Endothelial cell of umbilical vein (primary cell): ENCODE measurements around the gene SRGAP1. TPM values are rescaled to one million over a fixed set of nuclear protein-coding genes. Genes with fewer than 3 reads are reported as not detected.

ENCODE experiments used
- BruUV-seq: library from RNA; stranded (reverse); fragments of 400-500 nt; replicated peaks from 2 replicates; lab custom pipeline; 2021; lab: Mats Ljungman, UMichigan
- CTCF ChIA-PET: fragments of 300-600, 350-600 bp; sonication (Branson Sonifier 250); formaldehyde crosslinking; loops from one replicate; lab custom pipeline; 2021; ENCODE audit warnings: antibody characterized with exemption, inconsistent platforms; lab: Charles Lee
- POLR2A ChIA-PET: fragments of 300-600, 350-600 bp; sonication (Branson Sonifier 250); formaldehyde crosslinking; loops from one replicate; lab custom pipeline; 2021; ENCODE audit warnings: antibody characterized with exemption, inconsistent platforms; lab: Charles Lee
- DNase-seq: peaks from one replicate; pipeline ENCODE4 v3.0.0-alpha.2; 2011; ENCODE audit warnings: low read depth, low spot score
- FAIRE-seq: peaks from 2 replicates; lab custom pipeline; 2011; peaks lifted over from hg19 to GRCh38; lab: Jason Lieb, UNC
- H2AFZ ChIP-seq: 2 replicates; pipeline ENCODE4 v1.6.0; 2012; ENCODE audit warnings: low read depth, low read length, control low read depth, inconsistent platforms
- H3K27ac ChIP-seq: 2 replicates; pipeline ENCODE4 v1.5.1; 2011; ENCODE audit warnings: low read depth, mild to moderate bottlenecking, control low read depth, low read length, moderate library complexity; ENCODE audit not compliant: insufficient read depth
- H3K27me3 ChIP-seq, 2 experiments: 2 replicates each; pipeline versions ENCODE4 v1.6.0 to v1.6.1; 2011; ENCODE audit warnings: low read length in 2 of 2, mixed read lengths in 1 of 2; ENCODE audit not compliant: control insufficient read depth in 2 of 2, insufficient read depth in 2 of 2
- H3K36me3 ChIP-seq, 2 experiments: 2 replicates in 1 of 2; 3 replicates in 1 of 2; pipeline ENCODE4 v1.5.1; 2011; ENCODE audit warnings: low read length in 2 of 2, mild to moderate bottlenecking in 1 of 2, moderate library complexity in 1 of 2; ENCODE audit not compliant: control insufficient read depth in 2 of 2, insufficient read depth in 2 of 2; ENCODE audit errors: extremely low read depth in 1 of 2
- H3K4me1 ChIP-seq: 3 replicates; pipeline ENCODE4 v1.5.1; 2011; ENCODE audit warnings: mild to moderate bottlenecking, low read length; ENCODE audit not compliant: control insufficient read depth, insufficient read depth; ENCODE audit errors: extremely low read depth
- H3K4me2 ChIP-seq: 2 replicates; pipeline ENCODE4 v1.6.1; 2011; ENCODE audit warnings: low read length, control low read depth, mixed read lengths; ENCODE audit not compliant: insufficient read depth
- H3K4me3 ChIP-seq, 3 experiments: fragments of 200-600 bp in 1 of 3; sonication (generic), shearing (Covaris generic) in 1 of 3; replicated peaks in 1 of 3; 2 replicates each; pipeline ENCODE4 v1.5.1; 2011 to 2016; ENCODE audit warnings: control low read depth in 3 of 3, low read length in 3 of 3, mild to moderate bottlenecking in 2 of 3, inconsistent platforms in 1 of 3, low read depth in 1 of 3, moderate library complexity in 1 of 3; ENCODE audit not compliant: insufficient read depth in 1 of 3
- H3K79me2 ChIP-seq: 2 replicates; pipeline ENCODE4 v1.6.0; 2012; ENCODE audit warnings: low read length, inconsistent platforms; ENCODE audit not compliant: control insufficient read depth, insufficient read depth
- H3K9ac ChIP-seq: replicated peaks from 2 replicates; pipeline ENCODE3; 2011; ENCODE audit warnings: low read length, control low read depth; ENCODE audit not compliant: insufficient read depth; ENCODE audit errors: extremely low read depth
- H3K9me1 ChIP-seq: replicated peaks from 3 replicates; pipeline ENCODE4 v1.6.0; 2011; ENCODE audit warnings: mild to moderate bottlenecking, low read length; ENCODE audit not compliant: control insufficient read depth, insufficient read depth; ENCODE audit errors: extremely low read depth
- H3K9me3 ChIP-seq: replicated peaks from 2 replicates; pipeline ENCODE4 v1.5.1; 2012; ENCODE audit warnings: low read length, inconsistent platforms; ENCODE audit not compliant: control insufficient read depth, insufficient read depth
- H4K20me1 ChIP-seq: replicated peaks from 2 replicates; pipeline ENCODE3; 2011; ENCODE audit warnings: mild to moderate bottlenecking, low read length; ENCODE audit not compliant: control insufficient read depth, insufficient read depth; ENCODE audit errors: extremely low read depth
- EZH2 ChIP-seq: IDR thresholded peaks from 2 replicates; pipeline ENCODE4 v1.6.1; 2012; ENCODE audit warnings: borderline replicate concordance, low read depth, mild to moderate bottlenecking, moderate library complexity, low read length, inconsistent platforms; ENCODE audit not compliant: severe bottlenecking
- FOS ChIP-seq: IDR thresholded peaks from 2 replicates; pipeline ENCODE4 v1.6.1; 2011; ENCODE audit warnings: mild to moderate bottlenecking, low read length, moderate library complexity, borderline replicate concordance; ENCODE audit not compliant: insufficient read depth
- GATA2 ChIP-seq: IDR thresholded peaks from 2 replicates; pipeline ENCODE4 v1.7.0; 2011; ENCODE audit warnings: low read depth, mild to moderate bottlenecking, moderate library complexity, mixed read lengths, low read length; ENCODE audit not compliant: insufficient read length, insufficient read depth
- JUN ChIP-seq: IDR thresholded peaks from 2 replicates; pipeline ENCODE4 v1.6.1; 2011; ENCODE audit warnings: borderline replicate concordance, low read depth; ENCODE audit not compliant: insufficient read length, insufficient read depth
- MYC ChIP-seq: IDR thresholded peaks from one replicate; pipeline ENCODE4 v1.6.1; 2011; ENCODE audit warnings: mild to moderate bottlenecking, low read depth, low read length
- POLR2A ChIP-seq: IDR thresholded peaks from 2 replicates; pipeline ENCODE4 v1.6.1; 2012; ENCODE audit warnings: low read depth, mild to moderate bottlenecking, control low read depth, low read length
- POLR2AphosphoS5 ChIP-seq: IDR thresholded peaks from 2 replicates; pipeline ENCODE4 v1.6.1; 2012; ENCODE audit warnings: low read depth, mild to moderate bottlenecking, control low read depth, low read length, moderate library complexity; ENCODE audit not compliant: insufficient read depth
- dilution Hi-C: fragments of 300-500 bp; cut with MboI; formaldehyde crosslinking; loops from one replicate; pipeline ENCODE4 v1.15.0; 2019; ENCODE audit warnings: low sequenced_read_pairs; ENCODE audit not compliant: extremely low pct_ligation_motif_present
- intact Hi-C: fragments of 100-400 bp; cut with micrococcal nuclease; formaldehyde crosslinking; loops from one replicate; pipeline ENCODE4 v1.10.0; 2022
- polyA plus RNA-seq, 4 experiments: library from polyadenylated mRNA; depleted of rRNA in 3 of 4; stranded (reverse) in 3 of 4; unstranded in 1 of 4; fragments of >200 nt; gene quantifications; 2 replicates each; pipeline versions ENCODE4 v1.2.1 to v1.2.3, GENCODE V29; 2011 to 2012; ENCODE audit warnings: missing spikeins in 1 of 4
- total RNA-seq: library from RNA; stranded (reverse); gene quantifications from 2 replicates; pipeline ENCODE4 v1.2.3, GENCODE V29; 2021
- TF ChIP-seq, protein P1 (sequence below): IDR thresholded peaks from 2 replicates; pipeline ENCODE4 v1.6.1; 2011; ENCODE audit not compliant: insufficient read depth, insufficient read length
- TF ChIP-seq, protein P2 (sequence below), 2 donors: IDR thresholded peaks; 1 replicate in 1 of 2; 2 replicates in 1 of 2; pipeline ENCODE4 v1.5.1; 2011; ENCODE audit warnings: low read length in 2 of 2, mild to moderate bottlenecking in 2 of 2, moderate library complexity in 2 of 2, control low read depth in 1 of 2, inconsistent platforms in 1 of 2, low read depth in 1 of 2; ENCODE audit not compliant: insufficient read depth in 1 of 2; ENCODE audit errors: extremely low read depth in 1 of 2

The SRGAP1 gene
- total and polyA plus RNA-seq, 2 donors (not counting 3 experiments of a cell fraction or from before 2014, with no cell fraction given) = 4.9 to 16.3 TPM

DNA sequence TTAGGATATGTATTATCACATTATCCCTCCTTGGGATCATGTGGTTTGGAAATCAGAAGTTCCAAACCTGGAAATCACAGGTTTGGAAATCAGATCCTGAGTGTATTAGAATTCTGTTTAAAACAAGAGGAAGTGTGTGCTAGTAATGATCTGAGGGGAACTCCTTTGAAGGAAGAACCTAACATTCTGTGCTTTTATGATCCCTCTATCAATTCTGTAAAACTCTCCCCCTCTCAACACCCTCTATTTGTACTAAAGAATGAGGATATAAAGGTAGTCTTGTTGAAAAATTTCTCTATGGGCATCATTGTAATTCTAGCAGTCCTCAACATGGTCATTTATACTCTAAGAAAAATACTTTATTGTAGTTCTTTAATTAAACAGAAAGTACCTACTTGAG lies 97.4 kb downstream of the SRGAP1 start:
- DNase-seq (no peak), FAIRE-seq (no peak)
- dilution Hi-C loops (no loop called here), intact Hi-C loops (no loop called here)
- H3K9me1 ChIP-seq = peaks cover 2% of the 10 kb centered on the region
- ChIA-PET POLR2A (no interaction called here), CTCF (no interaction called here)
- H3K79me2 ChIP-seq = no peaks in the 10 kb centered on the region
- no peak overlapping the region for H2AFZ ChIP-seq
- H4K20me1 ChIP-seq = no peaks in the 10 kb centered on the region
- H3K9ac ChIP-seq = no peak overlapping the region
- H3K27ac ChIP-seq = no peak overlapping the region
- H3K4me1 ChIP-seq = peaks cover 14% of the 10 kb centered on the region
- no peak for TF ChIP-seq POLR2A
- TF ChIP-seq EZH2 = no peak
- TF ChIP-seq, protein P1, sequence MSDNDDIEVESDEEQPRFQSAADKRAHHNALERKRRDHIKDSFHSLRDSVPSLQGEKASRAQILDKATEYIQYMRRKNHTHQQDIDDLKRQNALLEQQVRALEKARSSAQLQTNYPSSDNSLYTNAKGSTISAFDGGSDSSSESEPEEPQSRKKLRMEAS = no peak
- TF ChIP-seq GATA2 = no peak
- TF ChIP-seq POLR2AphosphoS5 = no peak
- TF ChIP-seq MYC = no peak
- no peak for TF ChIP-seq FOS
- TF ChIP-seq, protein P2, sequence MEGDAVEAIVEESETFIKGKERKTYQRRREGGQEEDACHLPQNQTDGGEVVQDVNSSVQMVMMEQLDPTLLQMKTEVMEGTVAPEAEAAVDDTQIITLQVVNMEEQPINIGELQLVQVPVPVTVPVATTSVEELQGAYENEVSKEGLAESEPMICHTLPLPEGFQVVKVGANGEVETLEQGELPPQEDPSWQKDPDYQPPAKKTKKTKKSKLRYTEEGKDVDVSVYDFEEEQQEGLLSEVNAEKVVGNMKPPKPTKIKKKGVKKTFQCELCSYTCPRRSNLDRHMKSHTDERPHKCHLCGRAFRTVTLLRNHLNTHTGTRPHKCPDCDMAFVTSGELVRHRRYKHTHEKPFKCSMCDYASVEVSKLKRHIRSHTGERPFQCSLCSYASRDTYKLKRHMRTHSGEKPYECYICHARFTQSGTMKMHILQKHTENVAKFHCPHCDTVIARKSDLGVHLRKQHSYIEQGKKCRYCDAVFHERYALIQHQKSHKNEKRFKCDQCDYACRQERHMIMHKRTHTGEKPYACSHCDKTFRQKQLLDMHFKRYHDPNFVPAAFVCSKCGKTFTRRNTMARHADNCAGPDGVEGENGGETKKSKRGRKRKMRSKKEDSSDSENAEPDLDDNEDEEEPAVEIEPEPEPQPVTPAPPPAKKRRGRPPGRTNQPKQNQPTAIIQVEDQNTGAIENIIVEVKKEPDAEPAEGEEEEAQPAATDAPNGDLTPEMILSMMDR (IDR thresholded peaks at IDR 0.05; ENCODE audit: extremely low read depth in 1 of 2, insufficient read depth in 1 of 2, low read depth in 1 of 2, low read length in 2 of 2) = no peak
- TF ChIP-seq JUN = no peak
- BruUV-seq = no TSS peak
- no peaks in the 10 kb centered on the region for H3K36me3 ChIP-seq
- H3K4me2 ChIP-seq = no peak overlapping the region
- no peaks in the 10 kb centered on the region for H3K27me3 ChIP-seq
- no peaks in the 10 kb centered on the region for H3K9me3 ChIP-seq
- H3K4me3 ChIP-seq = no peak overlapping the region
